RKO (cell line): ENCODE data around the gene NCAPD2.

Experiments used
- DNase-seq: peaks from one replicate; pipeline ENCODE4 v3.0.0-alpha.2; 2016; ENCODE audit warnings: low spot score

Gene NCAPD2

GRCh38 chr12:6534945-6535696 lies 41.2 kb downstream of the NCAPD2 start:
- DNase-seq = peak; percentile 86

- no peak for DNase-seq
Observed at GRCh38 chr12:6535697-6535946, 41.7 kb downstream of the NCAPD2 start.

GRCh38 chr12:6535960-6536847 lies 42.3 kb downstream of the NCAPD2 start:
- DNase-seq = no peak

DNA sequence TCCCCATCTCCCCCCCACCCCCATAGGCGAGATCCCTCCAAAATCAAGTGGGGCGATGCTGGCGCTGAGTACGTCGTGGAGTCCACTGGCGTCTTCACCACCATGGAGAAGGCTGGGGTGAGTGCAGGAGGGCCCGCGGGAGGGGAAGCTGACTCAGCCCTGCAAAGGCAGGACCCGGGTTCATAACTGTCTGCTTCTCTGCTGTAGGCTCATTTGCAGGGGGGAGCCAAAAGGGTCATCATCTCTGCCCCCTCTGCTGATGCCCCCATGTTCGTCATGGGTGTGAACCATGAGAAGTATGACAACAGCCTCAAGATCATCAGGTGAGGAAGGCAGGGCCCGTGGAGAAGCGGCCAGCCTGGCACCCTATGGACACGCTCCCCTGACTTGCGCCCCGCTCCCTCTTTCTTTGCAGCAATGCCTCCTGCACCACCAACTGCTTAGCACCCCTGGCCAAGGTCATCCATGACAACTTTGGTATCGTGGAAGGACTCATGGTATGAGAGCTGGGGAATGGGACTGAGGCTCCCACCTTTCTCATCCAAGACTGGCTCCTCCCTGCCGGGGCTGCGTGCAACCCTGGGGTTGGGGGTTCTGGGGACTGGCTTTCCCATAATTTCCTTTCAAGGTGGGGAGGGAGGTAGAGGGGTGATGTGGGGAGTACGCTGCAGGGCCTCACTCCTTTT lies 43.1 kb downstream of the NCAPD2 start:
- peak; percentile 33 for DNase-seq

- peak; percentile 85 for DNase-seq
Observed at GRCh38 chr12:6537580-6538419, 43.9 kb downstream of the NCAPD2 start.

DNA sequence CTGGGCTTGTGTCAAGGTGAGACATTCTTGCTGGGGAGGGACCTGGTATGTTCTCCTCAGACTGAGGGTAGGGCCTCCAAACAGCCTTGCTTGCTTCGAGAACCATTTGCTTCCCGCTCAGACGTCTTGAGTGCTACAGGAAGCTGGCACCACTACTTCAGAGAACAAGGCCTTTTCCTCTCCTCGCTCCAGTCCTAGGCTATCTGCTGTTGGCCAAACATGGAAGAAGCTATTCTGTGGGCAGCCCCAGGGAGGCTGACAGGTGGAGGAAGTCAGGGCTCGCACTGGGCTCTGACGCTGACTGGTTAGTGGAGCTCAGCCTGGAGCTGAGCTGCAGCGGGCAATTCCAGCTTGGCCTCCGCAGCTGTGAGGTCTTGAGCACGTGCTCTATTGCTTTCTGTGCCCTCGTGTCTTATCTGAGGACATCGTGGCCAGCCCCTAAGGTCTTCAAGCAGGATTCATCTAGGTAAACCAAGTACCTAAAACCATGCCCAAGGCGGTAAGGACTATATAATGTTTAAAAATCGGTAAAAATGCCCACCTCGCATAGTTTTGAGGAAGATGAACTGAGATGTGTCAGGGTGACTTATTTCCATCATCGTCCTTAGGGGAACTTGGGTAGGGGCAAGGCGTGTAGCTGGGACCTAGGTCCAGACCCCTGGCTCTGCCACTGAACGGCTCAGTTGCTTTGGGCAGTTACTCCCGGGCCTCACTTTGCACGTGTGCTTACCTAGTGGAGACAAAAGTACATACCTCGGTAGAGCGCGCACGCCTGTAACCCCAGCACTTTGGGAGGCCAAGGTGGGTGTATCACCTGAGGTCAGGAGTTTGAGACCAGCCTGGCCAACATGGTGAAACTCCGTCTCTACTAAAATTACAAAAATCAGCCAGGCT lies 44.8 kb downstream of the NCAPD2 start:
- DNase-seq = peak; percentile 49

GRCh38 chr12:6539314-6539682 lies 45.4 kb downstream of the NCAPD2 start:
- DNase-seq = no peak

DNA sequence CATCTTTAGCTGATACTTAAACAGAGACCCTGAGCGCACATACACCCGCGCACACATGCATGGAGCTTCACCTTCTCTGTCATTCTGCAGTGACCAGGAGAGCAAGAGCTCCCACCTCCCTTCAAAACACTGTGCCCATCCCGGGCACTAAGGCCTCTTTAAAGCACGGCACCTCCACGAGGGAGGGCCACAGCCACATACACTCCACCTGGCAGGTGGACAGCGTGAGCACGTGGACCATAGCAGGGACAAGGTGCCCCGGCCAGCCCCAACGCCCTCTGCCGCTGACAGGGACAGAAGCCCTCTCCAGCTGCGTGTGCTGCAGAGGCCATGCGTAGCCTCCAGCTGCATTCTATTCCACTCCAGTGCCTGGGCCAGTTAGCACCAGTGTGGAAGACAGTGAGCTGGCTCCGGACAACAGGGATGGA lies 45.8 kb downstream of the NCAPD2 start:
- no peak for DNase-seq

DNA sequence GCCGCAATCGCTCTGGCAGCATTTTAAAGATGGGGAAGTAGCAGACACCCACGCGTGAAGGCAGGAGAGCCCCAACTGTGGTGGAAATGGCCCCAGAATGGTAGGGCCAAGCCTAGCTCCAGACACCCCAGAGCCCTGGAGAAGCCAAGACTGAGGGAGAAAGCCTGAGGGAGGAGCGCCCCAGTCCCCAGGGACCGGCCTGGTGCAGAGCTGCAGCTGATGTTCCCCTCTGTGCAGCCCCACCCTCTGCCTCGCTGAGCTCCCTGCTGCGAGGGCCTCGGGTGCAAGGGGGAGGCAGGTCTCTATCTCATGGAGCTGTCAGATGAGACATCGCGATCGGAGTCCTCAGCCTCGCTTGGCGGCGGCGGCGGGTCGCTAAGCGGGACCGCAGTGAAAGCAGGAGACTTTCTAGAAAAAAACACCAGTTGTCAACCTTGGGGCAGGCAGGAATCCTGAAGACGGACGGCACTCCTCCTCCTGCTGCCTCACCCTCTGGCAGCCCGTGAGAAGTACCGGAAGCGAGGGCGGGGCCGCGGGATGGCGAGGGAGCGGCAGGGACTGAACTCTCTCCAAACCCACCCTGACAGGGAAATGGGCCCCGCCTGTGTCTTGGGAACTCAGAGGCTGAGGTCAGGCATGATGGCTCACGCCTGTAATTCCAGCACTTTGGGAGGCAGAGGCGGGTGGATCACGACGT lies 46.4 kb downstream of the NCAPD2 start:
- no peak for DNase-seq

- no peak for DNase-seq
Observed at GRCh38 chr12:6541371-6542165, 47.7 kb downstream of the NCAPD2 start.

DNA sequence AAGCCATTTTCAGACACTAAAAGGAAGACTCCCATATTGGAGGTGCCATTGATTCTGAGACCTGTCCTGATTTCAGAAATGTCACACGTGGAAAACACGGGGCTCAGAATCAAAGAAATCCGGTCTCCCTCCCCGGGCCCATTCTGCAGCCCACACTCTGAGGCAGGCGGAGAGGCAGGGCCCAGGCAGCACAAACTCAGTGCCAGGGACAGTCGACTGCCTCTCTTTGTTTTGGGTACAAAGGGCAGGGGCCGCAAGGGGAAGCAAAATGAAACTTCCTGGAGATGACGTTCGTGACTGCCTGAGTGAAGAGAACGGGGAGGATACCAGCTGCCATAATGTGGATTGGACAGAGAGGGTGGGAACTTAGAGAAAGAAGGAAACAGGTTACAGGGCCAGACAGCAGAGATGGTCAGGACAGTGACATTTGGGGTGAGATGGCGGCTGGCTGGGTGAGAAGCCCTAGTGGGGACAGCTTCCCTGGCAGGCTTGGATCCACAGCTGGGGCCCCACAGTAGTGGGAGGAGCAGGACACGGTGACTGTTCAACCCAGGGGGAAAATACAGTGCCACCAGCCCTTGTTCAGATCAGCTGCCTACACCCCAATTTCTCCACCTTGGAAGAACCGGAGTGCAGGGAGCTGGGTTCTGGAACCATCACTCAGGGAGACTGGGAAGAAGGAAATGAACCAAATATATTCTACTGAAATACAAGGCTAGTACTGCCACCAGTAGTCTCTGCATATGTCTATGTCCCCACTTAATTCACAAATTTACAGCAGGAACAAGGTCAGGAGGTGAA lies 48.5 kb downstream of the NCAPD2 start:
- DNase-seq = no peak

GRCh38 chr12:6546016-6546415 lies 52.1 kb downstream of the NCAPD2 start:
- no peak for DNase-seq

GRCh38 chr12:6547566-6547965 lies 53.7 kb downstream of the NCAPD2 start:
- DNase-seq = no peak

DNA sequence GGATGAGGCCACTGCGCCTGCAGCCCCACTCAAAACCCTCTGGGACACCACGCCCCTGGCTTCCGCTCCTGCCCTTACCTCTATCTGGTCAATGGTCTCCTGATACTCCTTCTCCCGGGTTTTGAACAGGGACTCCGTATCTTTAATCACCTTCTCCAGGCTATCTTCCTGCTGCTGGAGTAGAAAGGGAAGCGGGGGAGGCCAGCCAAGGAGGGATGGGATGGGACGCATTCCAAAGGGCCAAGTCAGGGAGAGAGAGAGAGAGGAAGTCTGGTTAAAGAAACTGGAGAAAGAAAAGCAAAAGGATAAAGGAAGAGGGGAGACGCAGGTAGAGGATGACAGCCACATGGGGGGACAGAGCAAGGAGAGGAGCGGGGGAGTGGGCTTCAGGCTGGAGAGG lies 54.1 kb downstream of the NCAPD2 start:
- DNase-seq = no peak

DNA sequence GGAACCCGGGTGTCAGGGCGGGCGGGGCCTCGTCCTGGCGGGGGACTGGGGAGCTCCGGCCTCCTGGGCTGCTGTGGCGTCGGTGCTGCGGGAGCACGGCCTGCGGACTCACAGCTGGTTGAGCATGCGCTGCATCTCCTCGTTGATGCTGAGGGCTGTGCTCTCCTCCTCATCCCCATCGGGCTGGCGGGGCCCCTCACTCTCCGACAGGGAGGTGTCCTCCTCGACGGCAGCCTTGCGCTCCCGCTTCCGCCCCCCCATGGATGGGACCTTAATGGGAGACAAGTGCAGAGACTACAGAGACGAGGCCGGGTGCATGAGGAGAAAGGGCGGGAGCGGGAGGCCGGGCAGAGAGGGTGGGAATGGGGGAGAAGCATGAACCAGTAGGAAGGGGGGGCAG lies 54.7 kb downstream of the NCAPD2 start:
- no peak for DNase-seq

GRCh38 chr12:6548966-6549683 lies 55.2 kb downstream of the NCAPD2 start:
- peak; percentile 52 for DNase-seq

DNA sequence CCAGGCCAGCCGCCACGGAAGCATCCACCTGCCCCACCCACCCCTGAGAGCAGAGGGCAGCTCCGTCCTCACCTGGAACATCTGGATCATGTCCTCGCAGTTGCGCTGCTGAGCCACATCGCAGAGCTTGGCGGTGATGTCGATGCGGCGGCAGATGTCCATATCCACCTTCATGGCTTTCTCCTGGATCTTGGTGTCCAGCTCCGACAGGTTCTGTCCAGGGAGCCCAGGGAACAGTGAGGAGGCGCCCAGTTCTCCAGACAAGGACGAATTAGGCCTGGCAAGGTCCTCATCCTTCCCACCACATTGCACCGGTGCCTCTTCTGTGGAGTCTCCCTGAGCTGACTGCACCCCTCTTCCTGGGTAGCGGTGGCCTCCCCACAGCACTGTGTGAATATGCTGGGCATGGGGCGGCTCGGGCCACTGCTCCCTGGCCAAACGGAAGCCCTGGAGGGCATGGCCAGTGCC lies 55.8 kb downstream of the NCAPD2 start:
- DNase-seq = no peak
